GM19324 (cell line): ENCODE data around the gene FKBP14.
"Not testable (repeated sequence)": the region's sequence is repeated elsewhere in the genome, so short reads cannot be mapped to it uniquely, and the experiment has no call there.

ENCODE experiments used
- ATAC-seq: cut with Tn5 transposase; IDR thresholded peaks from one replicate; pipeline ENCODE4 v1.9.1; 2021; ENCODE audit warnings: mild to moderate bottlenecking, moderate library complexity; ENCODE audit not compliant: unreplicated experiment, low FRiP score

FKBP14 gene

GRCh38 chr7:29965030-29965429 is 61.5 kb downstream of the FKBP14 start:
- no peak for ATAC-seq

- no peak for ATAC-seq
Measured at GRCh38 chr7:29962035-29962434, 64.5 kb downstream of the FKBP14 start.

- not testable (repeated sequence) for ATAC-seq
Measured at GRCh38 chr7:29961611-29962010, 64.9 kb downstream of the FKBP14 start.
